HG02885 (cell line): ENCODE results near the gene COL20A1.

Experiments used
- ATAC-seq: cut with Tn5 transposase; IDR thresholded peaks from one replicate; pipeline ENCODE4 v1.9.1; 2021; ENCODE audit warnings: mild to moderate bottlenecking; ENCODE audit not compliant: unreplicated experiment, poor library complexity

Gene COL20A1

GRCh38 chr20:63289311-63290135 is 3.5 kb upstream of the COL20A1 start:
- ATAC-seq = no peak

GRCh38 chr20:63290136-63290676 is 2.8 kb upstream of the COL20A1 start:
- no peak for ATAC-seq

- no peak for ATAC-seq
Measured at GRCh38 chr20:63290677-63291472, 2.1 kb upstream of the COL20A1 start.

GRCh38 chr20:63291811-63292210 is 1.2 kb upstream of the COL20A1 start:
- ATAC-seq = no peak

- ATAC-seq = no peak
Measured at GRCh38 chr20:63292292-63292701, 689 bp upstream of the COL20A1 start.

- ATAC-seq = no peak
Measured at GRCh38 chr20:63293456-63293855, 470 bp downstream of the COL20A1 start.

- no peak for ATAC-seq
Measured at GRCh38 chr20:63293871-63294535, 1.0 kb downstream of the COL20A1 start.

GRCh38 chr20:63294536-63294900 is 1.5 kb downstream of the COL20A1 start:
- no peak for ATAC-seq

- no peak for ATAC-seq
Measured at GRCh38 chr20:63295018-63295417, 2.0 kb downstream of the COL20A1 start.

GRCh38 chr20:63295422-63295821 is 2.4 kb downstream of the COL20A1 start:
- ATAC-seq = no peak

- ATAC-seq = no peak
Measured at GRCh38 chr20:63295846-63296245, 2.9 kb downstream of the COL20A1 start.

GRCh38 chr20:63296531-63297299 is 3.7 kb downstream of the COL20A1 start:
- no peak for ATAC-seq

- ATAC-seq = no peak
Measured at GRCh38 chr20:63297371-63297781, 4.4 kb downstream of the COL20A1 start.

GRCh38 chr20:63297796-63298572 is 5.0 kb downstream of the COL20A1 start:
- no peak for ATAC-seq

- ATAC-seq = no peak
Measured at GRCh38 chr20:63298731-63299312, 5.8 kb downstream of the COL20A1 start.

GRCh38 chr20:63301671-63302070 is 8.7 kb downstream of the COL20A1 start:
- ATAC-seq = no peak

- ATAC-seq = no peak
Measured at GRCh38 chr20:63303095-63303666, 10.2 kb downstream of the COL20A1 start.

- ATAC-seq = no peak
Measured at GRCh38 chr20:63305393-63305792, 12.4 kb downstream of the COL20A1 start.
